Adrenal gland (tissue), 12 donors: Measurements from ENCODE around the gene TMTC4. TPM values are rescaled to one million over a fixed set of nuclear protein-coding genes. Genes with fewer than 3 reads are reported as not detected.

ENCODE experiments used
- DNase-seq, 7 donors: peaks; one replicate each; pipeline ENCODE4 v3.0.0-alpha.2; 2019 to 2020
- H3K27ac ChIP-seq, 5 donors: fragments of 200-600 bp; sonication (generic) in 4 of 5; 1 replicate in 3 of 5; 2 replicates in 2 of 5; pipeline versions ENCODE4 v1.5.1 to v1.8.0; 2016 to 2020; ENCODE audit warnings: mild to moderate bottlenecking in 1 of 5
- H3K27me3 ChIP-seq: fragments of 200-600 bp; 2 replicates; pipeline ENCODE4 v1.8.0; 2021
- H3K36me3 ChIP-seq, 2 donors: fragments of 200-600 bp; replicated peaks in 1 of 2; 1 replicate in 1 of 2; 2 replicates in 1 of 2; pipeline versions ENCODE4 v1.5.1 to v1.8.0; 2018 to 2022
- H3K4me1 ChIP-seq, 2 donors: fragments of 200-600 bp; replicated peaks in 1 of 2; 1 replicate in 1 of 2; 2 replicates in 1 of 2; pipeline versions ENCODE4 v1.5.1 to v1.8.0; 2018 to 2021
- H3K4me3 ChIP-seq, 4 donors: fragments of 200-600 bp; sonication (generic) in 3 of 4; one replicate each; pipeline ENCODE4 v1.5.1; 2016 to 2018
- H3K9me3 ChIP-seq, 3 donors: fragments of 200-600 bp; sonication (generic) in 1 of 3; replicated peaks in 1 of 3; 1 replicate in 2 of 3; 2 replicates in 1 of 3; pipeline versions ENCODE4 v1.5.1 to v1.8.0; 2016 to 2021
- CTCF ChIP-seq, 6 experiments: fragments of 450-650 bp in 4 of 6; fragments of 200-600 bp in 2 of 6; sonication (generic) in 1 of 6; IDR thresholded peaks; 1 replicate in 5 of 6; 2 replicates in 1 of 6; pipeline versions ENCODE4 v1.5.1 to v1.8.0; 2016 to 2021; ENCODE audit warnings: antibody characterized with exemption in 6 of 6, mild to moderate bottlenecking in 2 of 6, moderate library complexity in 1 of 6
- POLR2A ChIP-seq, 2 donors: fragments of 450-650 bp; IDR thresholded peaks; one replicate each; pipeline ENCODE4 v1.6.1; 2017; ENCODE audit warnings: antibody characterized with exemption in 2 of 2, mild to moderate bottlenecking in 2 of 2, moderate library complexity in 1 of 2
- WGBS, 4 donors: extraction: QIAGEN DNeasy Blood & Tissue Kit in 2 of 4; methylation state at CpG; one replicate each; pipeline versions ENCODE4 v1.1.5 to v1.1.7; 2013 to 2017; 5-methylcytosine and 5-hydroxymethylcytosine counted together
- intact Hi-C, 2 donors: fragments of 100-400 bp; cut with DNase I; formaldehyde crosslinking; loops; one replicate each; pipeline versions ENCODE4 v1.14.1 to v1.15.0; 2022 to 2023
- polyA plus RNA-seq, 3 donors: library from polyadenylated mRNA; stranded (reverse); fragments of 200-250 nt in 2 of 3; fragments of 350-450 nt in 1 of 3; fragmentation: Illumina TruSeq in 1 of 3; extraction: RNeasy Lipid Tissue Mini Kit (QIAGEN cat#74804) in 1 of 3; gene quantifications; one replicate each; pipeline ENCODE4 v1.2.3, GENCODE V29; 2013 to 2014
- total RNA-seq, 9 donors: library from RNA; depleted of rRNA in 4 of 9; stranded (reverse); fragments of >200 nt in 4 of 9; fragments of 120-200 nt in 1 of 9; fragmentation: NEBNext Ultra II Directional in 1 of 9; extraction: Animal tissue kit (Norgen Biotek cat#: 25700) in 1 of 9; gene quantifications; one replicate each; pipeline versions ENCODE4 v1.1.0 to v1.2.4, GENCODE V29; 2013 to 2023
- donor health status: healthy with polysubstance abuse.
- donor health status: Bipolar disorder and iron deficiency.
- donor health status: DM: yes; HTN: yes; CAD: no.
- donor health status: DM: no; HTN: no; CAD: no.
- donor health status: DM: no; HTN: no; CAD: no.
- donor health status: DM: yes; HTN: yes; CAD: no.

The TMTC4 gene
- total and polyA plus RNA-seq, 12 donors: 3.9 to 14.7 (median 9.4) TPM

GRCh38 chr13:100561158-100561499, 113.5 kb downstream of the TMTC4 start:
- intact Hi-C loops: no loop called here
- no peaks in the 10 kb centered on the region for H3K36me3 ChIP-seq
- H3K9me3 ChIP-seq: no peaks in the 10 kb centered on the region
- DNase-seq: no peak
- H3K27me3 ChIP-seq: no peaks in the 10 kb centered on the region
- TF ChIP-seq CTCF (IDR thresholded peaks at IDR 0.05) (no peak), POLR2A (IDR thresholded peaks at IDR 0.05) (no peak)
- WGBS, 4 donors: 77 to 86% (median 81%) methylated on average over 2 of the region's 2 CpGs
- H3K4me1 ChIP-seq: peaks cover 0 to 9% of the 10 kb centered on the region in 2 donors
- peak overlapping the region in 1 of 5 donors; percentile 20 for H3K27ac ChIP-seq
- no peak overlapping the region for H3K4me3 ChIP-seq

GRCh38 chr13:100560498-100561157, 114.0 kb downstream of the TMTC4 start:
- intact Hi-C loops: no loop called here
- TF ChIP-seq POLR2A (IDR thresholded peaks at IDR 0.05) (no peak), CTCF (IDR thresholded peaks at IDR 0.05) (no peak)
- H3K4me1 ChIP-seq: peaks cover 0 to 9% of the 10 kb centered on the region in 2 donors
- H3K9me3 ChIP-seq: no peaks in the 10 kb centered on the region
- no peaks in the 10 kb centered on the region for H3K27me3 ChIP-seq
- H3K4me3 ChIP-seq: no peak overlapping the region
- no peak for DNase-seq
- H3K27ac ChIP-seq: peak overlapping the region in 3 of 5 donors; percentile 31 to 67 (median 54)
- H3K36me3 ChIP-seq: no peaks in the 10 kb centered on the region
- WGBS, 4 donors: 81 to 85% (median 84%) methylated on average over 13 to 15 of the region's 15 CpGs

- Histone ChIP-seq H3K36me3 (no peaks in the 10 kb centered on the region), H3K27me3 (no peaks in the 10 kb centered on the region), H3K27ac (peak overlapping the region in 3 of 5 donors; percentile 31 to 67 (median 54)), H3K4me1 (peaks cover 0 to 9% of the 10 kb centered on the region in 2 donors), H3K4me3 (no peak overlapping the region), H3K9me3 (no peaks in the 10 kb centered on the region)
- intact Hi-C loops: no loop called here
- DNase-seq: no peak
- 91 to 96% (median 94%) methylated on average over 8 of the region's 8 CpGs for WGBS, 4 donors
- TF ChIP-seq POLR2A (IDR thresholded peaks at IDR 0.05) (no peak), CTCF (IDR thresholded peaks at IDR 0.05) (no peak)
Observed at GRCh38 chr13:100559886-100560285, 114.7 kb downstream of the TMTC4 start.

Other genes with a start within 250 kb of the TMTC4 start
- gene GGACT, start 86.0 kb downstream of the TMTC4 start, total RNA-seq: 10 to 100 TPM in 6 of 9 donors, 1 to 10 TPM in 3; 5.4 to 16.0 (median 12.9) TPM
- gene GGACT, start 86.0 kb downstream of the TMTC4 start, polyA plus RNA-seq: 1 to 10 TPM; 1.8 to 8.5 (median 2.1) TPM